ENCODE data around the gene PKP4. TPM values are rescaled to one million over a fixed set of nuclear protein-coding genes. Genes with fewer than 3 reads are reported as not detected.
A peak's percentile ranks its signal among the peaks of the same experiment; 100 is the strongest.

Gene PKP4
- total and polyA plus RNA-seq, 9 of the 15 experiments (the other 6 are each of a cell fraction or from before 2014, with no cell fraction given), result 24.6 to 99.1 (median 74.0) TPM

DNA sequence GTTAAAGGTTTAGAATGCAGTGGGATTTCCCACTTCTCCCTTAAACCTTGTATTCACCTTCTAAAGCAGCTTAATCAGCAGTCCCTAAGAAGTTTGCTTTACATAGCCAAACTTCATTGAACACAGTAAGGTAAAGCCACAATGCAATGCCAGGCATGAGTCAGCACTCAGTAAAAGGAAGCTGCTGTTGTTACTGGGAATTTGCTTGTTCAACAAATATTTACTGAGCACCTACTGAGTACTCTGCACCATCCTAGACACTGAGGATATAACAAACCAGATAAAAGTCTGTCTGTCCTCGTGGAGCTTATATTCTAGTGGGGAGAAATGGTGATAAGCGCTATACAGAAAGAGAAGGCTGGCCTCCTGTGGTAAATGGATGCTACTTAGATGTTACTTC, 162.7 kb downstream of the PKP4 start:
- CTCF ChIA-PET (ENCODE audit: low intra/inter-chr PET ratio), result no interaction called here
- Histone ChIP-seq H3K4me1 (replicated peaks in 1 of 2; ENCODE audit: control insufficient read depth in 2 of 2, insufficient read depth in 2 of 2, low read length in 2 of 2) (peaks cover 0 to 5% of the 10 kb centered on the region in 2 experiments; a peak in 1 of 5 replicates), H3K79me2 (ENCODE audit: control insufficient read depth, insufficient read depth, low read length) (no peaks in the 10 kb centered on the region), H3K36me3 (ENCODE audit: control insufficient read depth, insufficient read depth, low read length) (peaks cover 52% of the 10 kb centered on the region), H3K27me3 (ENCODE audit: control insufficient read depth in 2 of 2, insufficient read depth in 2 of 2, low read length in 2 of 2) (no peaks in the 10 kb centered on the region), H3K4me3 (no peak overlapping the region), H3K9ac (ENCODE audit: insufficient read depth in 1 of 2, low read depth in 2 of 2, low read length in 2 of 2) (no peak overlapping the region), H3K9me1 (ENCODE audit: control insufficient read depth, insufficient read depth, low read length) (no peaks in the 10 kb centered on the region), H3K27ac (ENCODE audit: extremely low read depth, low read depth, low read length) (no peak overlapping the region), H4K20me1 (replicated peaks; ENCODE audit: control insufficient read depth, insufficient read depth, low read length) (no peaks in the 10 kb centered on the region), H3K4me2 (ENCODE audit: insufficient read depth, low read length) (no peak overlapping the region), H3K9me3 (replicated peaks; ENCODE audit: control insufficient read depth, insufficient read depth, low read depth, low read length) (no peaks in the 10 kb centered on the region), H2AFZ (ENCODE audit: low read depth, low read length) (no peak overlapping the region)
- in situ Hi-C loops (cut with MboI), result no loop called here
- DNase-seq (ENCODE audit: extremely low read depth in 1 of 4, low spot score in 3 of 4), result peak in 1 of 4 experiments; percentile 17
- ATAC-seq, result peak; percentile 59
- WGBS (ENCODE audit: insufficient coverage, low coverage, missing lambda C conversion rate), result 72% methylated on average over 2 of the region's 2 CpGs
- BruUV-seq (replicated peaks), result no TSS peak
- FAIRE-seq, result no peak
- intact Hi-C loops (cut with micrococcal nuclease), result loop anchor here (10.0 kb wide), 1 partner anchor 445 kb away; no protein-coding TSS in a partner anchor
- POLR2A ChIA-PET, result interaction anchor here (0.6 to 1.9 kb wide), 3 partner anchors 9 to 1302 kb away, joined by 3 to 14 read pairs (median 4); no protein-coding TSS in a partner anchor
- 0 out of 2 replicates have a peak, but pooled peaks have one; percentile 17 for TF ChIP-seq NFE2L1 (tag; IDR thresholded peaks at IDR 0.05; ENCODE audit: borderline replicate concordance, low read depth)
- no peak for TF ChIP-seq SMAD4 (CRISPR knock-in tag; conservative IDR thresholded peaks at IDR 0.05)
- TF ChIP-seq POLR3A (IDR thresholded peaks at IDR 0.05; ENCODE audit: borderline replicate concordance, extremely low read depth, insufficient read depth, insufficient read length), result no peak
- TF ChIP-seq, protein P1, sequence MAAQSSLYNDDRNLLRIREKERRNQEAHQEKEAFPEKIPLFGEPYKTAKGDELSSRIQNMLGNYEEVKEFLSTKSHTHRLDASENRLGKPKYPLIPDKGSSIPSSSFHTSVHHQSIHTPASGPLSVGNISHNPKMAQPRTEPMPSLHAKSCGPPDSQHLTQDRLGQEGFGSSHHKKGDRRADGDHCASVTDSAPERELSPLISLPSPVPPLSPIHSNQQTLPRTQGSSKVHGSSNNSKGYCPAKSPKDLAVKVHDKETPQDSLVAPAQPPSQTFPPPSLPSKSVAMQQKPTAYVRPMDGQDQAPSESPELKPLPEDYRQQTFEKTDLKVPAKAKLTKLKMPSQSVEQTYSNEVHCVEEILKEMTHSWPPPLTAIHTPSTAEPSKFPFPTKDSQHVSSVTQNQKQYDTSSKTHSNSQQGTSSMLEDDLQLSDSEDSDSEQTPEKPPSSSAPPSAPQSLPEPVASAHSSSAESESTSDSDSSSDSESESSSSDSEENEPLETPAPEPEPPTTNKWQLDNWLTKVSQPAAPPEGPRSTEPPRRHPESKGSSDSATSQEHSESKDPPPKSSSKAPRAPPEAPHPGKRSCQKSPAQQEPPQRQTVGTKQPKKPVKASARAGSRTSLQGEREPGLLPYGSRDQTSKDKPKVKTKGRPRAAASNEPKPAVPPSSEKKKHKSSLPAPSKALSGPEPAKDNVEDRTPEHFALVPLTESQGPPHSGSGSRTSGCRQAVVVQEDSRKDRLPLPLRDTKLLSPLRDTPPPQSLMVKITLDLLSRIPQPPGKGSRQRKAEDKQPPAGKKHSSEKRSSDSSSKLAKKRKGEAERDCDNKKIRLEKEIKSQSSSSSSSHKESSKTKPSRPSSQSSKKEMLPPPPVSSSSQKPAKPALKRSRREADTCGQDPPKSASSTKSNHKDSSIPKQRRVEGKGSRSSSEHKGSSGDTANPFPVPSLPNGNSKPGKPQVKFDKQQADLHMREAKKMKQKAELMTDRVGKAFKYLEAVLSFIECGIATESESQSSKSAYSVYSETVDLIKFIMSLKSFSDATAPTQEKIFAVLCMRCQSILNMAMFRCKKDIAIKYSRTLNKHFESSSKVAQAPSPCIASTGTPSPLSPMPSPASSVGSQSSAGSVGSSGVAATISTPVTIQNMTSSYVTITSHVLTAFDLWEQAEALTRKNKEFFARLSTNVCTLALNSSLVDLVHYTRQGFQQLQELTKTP (IDR thresholded peaks at IDR 0.05; ENCODE audit: low read depth in 1 of 2, partially characterized antibody in 2 of 2), result no peak
- TF ChIP-seq, protein P2, sequence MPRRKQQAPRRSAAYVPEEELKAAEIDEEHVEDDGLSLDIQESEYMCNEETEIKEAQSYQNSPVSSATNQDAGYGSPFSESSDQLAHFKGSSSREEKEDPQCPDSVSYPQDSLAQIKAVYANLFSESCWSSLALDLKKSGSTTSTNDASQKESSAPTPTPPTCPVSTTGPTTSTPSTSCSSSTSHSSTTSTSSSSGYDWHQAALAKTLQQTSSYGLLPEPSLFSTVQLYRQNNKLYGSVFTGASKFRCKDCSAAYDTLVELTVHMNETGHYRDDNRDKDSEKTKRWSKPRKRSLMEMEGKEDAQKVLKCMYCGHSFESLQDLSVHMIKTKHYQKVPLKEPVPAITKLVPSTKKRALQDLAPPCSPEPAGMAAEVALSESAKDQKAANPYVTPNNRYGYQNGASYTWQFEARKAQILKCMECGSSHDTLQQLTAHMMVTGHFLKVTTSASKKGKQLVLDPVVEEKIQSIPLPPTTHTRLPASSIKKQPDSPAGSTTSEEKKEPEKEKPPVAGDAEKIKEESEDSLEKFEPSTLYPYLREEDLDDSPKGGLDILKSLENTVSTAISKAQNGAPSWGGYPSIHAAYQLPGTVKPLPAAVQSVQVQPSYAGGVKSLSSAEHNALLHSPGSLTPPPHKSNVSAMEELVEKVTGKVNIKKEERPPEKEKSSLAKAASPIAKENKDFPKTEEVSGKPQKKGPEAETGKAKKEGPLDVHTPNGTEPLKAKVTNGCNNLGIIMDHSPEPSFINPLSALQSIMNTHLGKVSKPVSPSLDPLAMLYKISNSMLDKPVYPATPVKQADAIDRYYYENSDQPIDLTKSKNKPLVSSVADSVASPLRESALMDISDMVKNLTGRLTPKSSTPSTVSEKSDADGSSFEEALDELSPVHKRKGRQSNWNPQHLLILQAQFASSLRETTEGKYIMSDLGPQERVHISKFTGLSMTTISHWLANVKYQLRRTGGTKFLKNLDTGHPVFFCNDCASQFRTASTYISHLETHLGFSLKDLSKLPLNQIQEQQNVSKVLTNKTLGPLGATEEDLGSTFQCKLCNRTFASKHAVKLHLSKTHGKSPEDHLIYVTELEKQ (CRISPR knock-in tag; IDR thresholded peaks at IDR 0.05), result no peak
- TF ChIP-seq TRIM28 (IDR thresholded peaks at IDR 0.05), result no peak
- peak; percentile 78 for TF ChIP-seq NFE2 (IDR thresholded peaks at IDR 0.05; ENCODE audit: low read depth)
- no peak for TF ChIP-seq ZNF174 (CRISPR knock-in tag; IDR thresholded peaks at IDR 0.05)
- TF ChIP-seq, protein P3, sequence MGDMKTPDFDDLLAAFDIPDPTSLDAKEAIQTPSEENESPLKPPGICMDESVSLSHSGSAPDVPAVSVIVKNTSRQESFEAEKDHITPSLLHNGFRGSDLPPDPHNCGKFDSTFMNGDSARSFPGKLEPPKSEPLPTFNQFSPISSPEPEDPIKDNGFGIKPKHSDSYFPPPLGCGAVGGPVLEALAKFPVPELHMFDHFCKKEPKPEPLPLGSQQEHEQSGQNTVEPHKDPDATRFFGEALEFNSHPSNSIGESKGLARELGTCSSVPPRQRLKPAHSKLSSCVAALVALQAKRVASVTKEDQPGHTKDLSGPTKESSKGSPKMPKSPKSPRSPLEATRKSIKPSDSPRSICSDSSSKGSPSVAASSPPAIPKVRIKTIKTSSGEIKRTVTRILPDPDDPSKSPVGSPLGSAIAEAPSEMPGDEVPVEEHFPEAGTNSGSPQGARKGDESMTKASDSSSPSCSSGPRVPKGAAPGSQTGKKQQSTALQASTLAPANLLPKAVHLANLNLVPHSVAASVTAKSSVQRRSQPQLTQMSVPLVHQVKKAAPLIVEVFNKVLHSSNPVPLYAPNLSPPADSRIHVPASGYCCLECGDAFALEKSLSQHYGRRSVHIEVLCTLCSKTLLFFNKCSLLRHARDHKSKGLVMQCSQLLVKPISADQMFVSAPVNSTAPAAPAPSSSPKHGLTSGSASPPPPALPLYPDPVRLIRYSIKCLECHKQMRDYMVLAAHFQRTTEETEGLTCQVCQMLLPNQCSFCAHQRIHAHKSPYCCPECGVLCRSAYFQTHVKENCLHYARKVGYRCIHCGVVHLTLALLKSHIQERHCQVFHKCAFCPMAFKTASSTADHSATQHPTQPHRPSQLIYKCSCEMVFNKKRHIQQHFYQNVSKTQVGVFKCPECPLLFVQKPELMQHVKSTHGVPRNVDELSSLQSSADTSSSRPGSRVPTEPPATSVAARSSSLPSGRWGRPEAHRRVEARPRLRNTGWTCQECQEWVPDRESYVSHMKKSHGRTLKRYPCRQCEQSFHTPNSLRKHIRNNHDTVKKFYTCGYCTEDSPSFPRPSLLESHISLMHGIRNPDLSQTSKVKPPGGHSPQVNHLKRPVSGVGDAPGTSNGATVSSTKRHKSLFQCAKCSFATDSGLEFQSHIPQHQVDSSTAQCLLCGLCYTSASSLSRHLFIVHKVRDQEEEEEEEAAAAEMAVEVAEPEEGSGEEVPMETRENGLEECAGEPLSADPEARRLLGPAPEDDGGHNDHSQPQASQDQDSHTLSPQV (IDR thresholded peaks at IDR 0.05), result no peak
- no peak for TF ChIP-seq ZSCAN29 (IDR thresholded peaks at IDR 0.05)
